ENCODE results near the gene OMP. TPM values are rescaled to one million over a fixed set of nuclear protein-coding genes. Genes with fewer than 3 reads are reported as not detected.

The OMP gene
- total RNA-seq, 4 donors from 2014 or later = 1.0 to 2.1 TPM; not detected in 2

DNA sequence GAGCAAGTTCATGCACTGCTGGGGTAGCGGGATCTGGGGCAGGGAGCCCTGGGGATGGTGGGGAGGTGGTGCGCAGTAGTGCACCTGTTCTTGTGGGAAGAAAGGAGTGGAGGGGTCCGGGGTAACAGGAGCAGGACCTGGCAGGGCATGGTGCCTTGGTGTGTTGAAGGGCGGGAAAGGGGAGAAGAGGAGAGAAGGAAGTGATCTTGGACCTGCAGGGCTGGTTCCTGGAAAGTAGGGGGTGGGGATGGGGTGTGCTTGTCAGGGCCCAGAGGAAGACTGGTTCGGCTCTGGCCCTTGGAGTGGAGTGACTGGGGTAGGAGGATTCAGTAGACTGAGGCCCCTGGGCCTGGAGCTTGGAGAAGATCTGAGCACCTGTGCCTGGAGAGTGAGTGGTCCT is 46.7 kb upstream of the OMP start:
- Histone ChIP-seq H3K27me3 (no peaks in the 10 kb centered on the region), H3K4me1 (no peaks in the 10 kb centered on the region), H3K36me3 (no peaks in the 10 kb centered on the region), H3K27ac (no peak overlapping the region), H3K9me3 (peaks cover 0 to 9% of the 10 kb centered on the region in 2 donors), H3K4me3 (no peak overlapping the region)
- intact Hi-C loops (cut with DNase I; ENCODE audit: low total_unique reads) = no loop called here
- TF ChIP-seq POLR2A (IDR thresholded peaks at IDR 0.05) = no peak
- TF ChIP-seq, protein P1, sequence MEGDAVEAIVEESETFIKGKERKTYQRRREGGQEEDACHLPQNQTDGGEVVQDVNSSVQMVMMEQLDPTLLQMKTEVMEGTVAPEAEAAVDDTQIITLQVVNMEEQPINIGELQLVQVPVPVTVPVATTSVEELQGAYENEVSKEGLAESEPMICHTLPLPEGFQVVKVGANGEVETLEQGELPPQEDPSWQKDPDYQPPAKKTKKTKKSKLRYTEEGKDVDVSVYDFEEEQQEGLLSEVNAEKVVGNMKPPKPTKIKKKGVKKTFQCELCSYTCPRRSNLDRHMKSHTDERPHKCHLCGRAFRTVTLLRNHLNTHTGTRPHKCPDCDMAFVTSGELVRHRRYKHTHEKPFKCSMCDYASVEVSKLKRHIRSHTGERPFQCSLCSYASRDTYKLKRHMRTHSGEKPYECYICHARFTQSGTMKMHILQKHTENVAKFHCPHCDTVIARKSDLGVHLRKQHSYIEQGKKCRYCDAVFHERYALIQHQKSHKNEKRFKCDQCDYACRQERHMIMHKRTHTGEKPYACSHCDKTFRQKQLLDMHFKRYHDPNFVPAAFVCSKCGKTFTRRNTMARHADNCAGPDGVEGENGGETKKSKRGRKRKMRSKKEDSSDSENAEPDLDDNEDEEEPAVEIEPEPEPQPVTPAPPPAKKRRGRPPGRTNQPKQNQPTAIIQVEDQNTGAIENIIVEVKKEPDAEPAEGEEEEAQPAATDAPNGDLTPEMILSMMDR (IDR thresholded peaks at IDR 0.05) = no peak
- no peak for DNase-seq

DNA sequence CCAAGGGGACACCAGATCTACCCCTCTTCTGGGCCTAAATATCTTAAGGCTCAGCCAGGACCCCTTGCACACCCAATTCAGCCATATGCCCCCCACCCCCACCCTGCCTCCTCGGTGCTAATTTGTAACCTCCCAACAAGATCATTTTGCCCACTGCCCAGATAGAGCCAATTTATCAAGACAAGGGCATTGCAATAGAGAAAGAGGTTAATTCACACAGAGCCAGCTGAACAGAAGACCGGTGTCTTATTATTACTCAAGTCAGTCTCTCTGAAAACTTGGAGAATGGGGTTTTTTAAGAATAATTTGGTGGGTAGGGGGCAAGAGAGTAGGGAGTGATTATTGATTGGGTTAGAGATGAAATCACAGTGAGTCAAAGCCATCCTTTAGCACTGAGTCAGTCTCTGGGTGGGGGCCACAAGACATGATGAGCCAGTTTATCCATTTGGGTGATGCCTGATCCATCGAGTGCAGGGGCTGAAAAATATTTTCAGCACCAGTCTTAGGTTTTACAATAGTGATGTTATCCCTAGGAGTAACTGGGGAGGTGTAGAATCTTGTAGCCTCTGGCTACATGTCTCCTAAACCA is 45.7 kb upstream of the OMP start:
- intact Hi-C loops (cut with DNase I; ENCODE audit: low total_unique reads) = no loop called here
- Histone ChIP-seq H3K27me3 (no peaks in the 10 kb centered on the region), H3K4me1 (no peaks in the 10 kb centered on the region), H3K27ac (no peak overlapping the region), H3K36me3 (no peaks in the 10 kb centered on the region), H3K4me3 (no peak overlapping the region), H3K9me3 (peaks cover 0 to 9% of the 10 kb centered on the region in 2 donors)
- no peak for TF ChIP-seq POLR2A (IDR thresholded peaks at IDR 0.05)
- TF ChIP-seq, protein P1 (IDR thresholded peaks at IDR 0.05) = no peak
- no peak for DNase-seq

DNA sequence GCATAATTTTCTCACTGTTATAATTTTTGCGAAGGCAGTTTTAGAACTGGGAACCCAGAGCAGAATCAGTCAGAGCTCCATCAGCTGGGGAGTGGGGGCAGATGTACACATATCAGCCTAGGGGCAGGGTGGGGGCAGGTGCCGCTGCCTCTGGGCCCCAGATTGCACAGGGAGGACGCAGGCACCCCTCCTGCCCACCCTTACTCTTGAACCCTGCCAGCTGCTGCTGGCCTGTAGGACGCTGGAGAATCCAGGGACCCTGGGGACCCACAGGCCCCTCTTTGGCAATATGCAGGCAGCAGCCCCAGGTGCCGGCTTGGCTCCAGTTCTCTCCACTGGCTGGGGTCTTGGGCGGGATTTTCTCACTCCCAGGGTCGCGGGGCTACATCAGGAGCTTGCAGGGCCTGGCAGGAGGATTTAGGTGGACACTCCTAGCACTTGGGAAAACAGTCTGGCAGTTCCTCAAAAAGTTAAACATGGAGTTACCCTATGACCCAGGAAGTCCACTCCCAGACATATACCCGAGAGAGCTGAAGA is 44.6 kb upstream of the OMP start:
- Histone ChIP-seq H3K4me3 (no peak overlapping the region), H3K4me1 (no peaks in the 10 kb centered on the region), H3K27ac (no peak overlapping the region), H3K36me3 (no peaks in the 10 kb centered on the region), H3K9me3 (peaks cover 0 to 9% of the 10 kb centered on the region in 2 donors), H3K27me3 (no peaks in the 10 kb centered on the region)
- intact Hi-C loops (cut with DNase I; ENCODE audit: low total_unique reads) = no loop called here
- no peak for DNase-seq
- TF ChIP-seq, protein P1 (IDR thresholded peaks at IDR 0.05) = no peak
- TF ChIP-seq POLR2A (IDR thresholded peaks at IDR 0.05) = no peak

DNA sequence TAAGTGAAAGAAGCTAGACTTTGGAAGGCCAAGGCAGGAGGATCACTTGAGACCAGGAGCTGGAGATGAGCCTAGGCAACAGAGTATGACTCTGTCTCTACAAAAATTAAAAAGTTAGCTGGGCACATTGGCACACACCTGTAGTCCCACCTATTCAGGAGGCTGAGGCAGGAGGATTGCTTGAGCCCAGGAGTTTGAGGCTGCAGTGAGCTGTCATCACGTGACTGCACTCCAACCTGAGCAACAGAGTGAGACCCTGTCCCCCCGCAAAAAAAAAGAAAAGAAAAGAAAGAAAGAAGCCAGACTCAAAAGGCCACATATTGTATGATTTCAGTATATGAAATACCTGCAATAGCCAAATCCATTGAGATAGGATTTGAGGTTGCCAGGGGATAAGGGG is 43.7 kb upstream of the OMP start:
- intact Hi-C loops (cut with DNase I; ENCODE audit: low total_unique reads) = no loop called here
- H3K4me3 ChIP-seq = no peak overlapping the region
- no peaks in the 10 kb centered on the region for H3K27me3 ChIP-seq
- DNase-seq = no peak
- H3K9me3 ChIP-seq = peaks cover 0 to 9% of the 10 kb centered on the region in 2 donors
- H3K36me3 ChIP-seq = no peaks in the 10 kb centered on the region
- H3K4me1 ChIP-seq = no peaks in the 10 kb centered on the region
- TF ChIP-seq, protein P1 (IDR thresholded peaks at IDR 0.05) = no peak
- no peak overlapping the region for H3K27ac ChIP-seq

DNA sequence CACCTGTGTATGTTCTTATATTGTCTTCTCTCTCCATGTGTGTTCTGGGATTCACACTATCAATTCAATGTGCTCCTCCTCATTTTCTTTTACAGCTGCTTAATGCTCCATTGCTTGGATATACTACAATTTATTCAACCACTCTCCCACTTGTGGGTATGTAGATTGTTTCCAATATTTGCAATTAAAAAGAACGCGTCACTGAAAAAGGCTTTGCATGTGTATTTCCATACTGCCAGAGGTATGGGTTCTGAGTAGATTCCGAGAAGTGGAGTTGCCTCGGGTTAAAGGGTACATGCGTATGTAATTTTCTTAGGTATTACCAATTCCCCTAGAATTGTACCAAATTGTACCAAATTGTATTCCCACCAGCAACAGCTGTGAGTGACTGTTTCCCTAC is 42.8 kb upstream of the OMP start:
- H3K4me1 ChIP-seq = no peaks in the 10 kb centered on the region
- no peak overlapping the region for H3K4me3 ChIP-seq
- H3K9me3 ChIP-seq = peaks cover 0 to 9% of the 10 kb centered on the region in 2 donors
- no peak for DNase-seq
- no peaks in the 10 kb centered on the region for H3K27me3 ChIP-seq
- intact Hi-C loops (cut with DNase I; ENCODE audit: low total_unique reads) = no loop called here
- H3K27ac ChIP-seq = no peak overlapping the region
- TF ChIP-seq, protein P1 (IDR thresholded peaks at IDR 0.05) = no peak
- TF ChIP-seq POLR2A (IDR thresholded peaks at IDR 0.05) = no peak
- H3K36me3 ChIP-seq = no peaks in the 10 kb centered on the region

Measured in uterus (tissue), 4 donors.